Thoracic aorta endothelial cell (primary cell): ENCODE measurements around the gene TNFAIP8L3. TPM values are rescaled to one million over a fixed set of nuclear protein-coding genes. Genes with fewer than 3 reads are reported as not detected.

Experiments used
- total RNA-seq: library from RNA; depleted of rRNA; stranded (reverse); fragments of >200 nt; gene quantifications from 2 replicates; pipeline ENCODE4 v1.2.3, GENCODE V29; 2012

TNFAIP8L3 gene
- total RNA-seq: 56.0 and 60.8 TPM in 2 replicates

GRCh38 chr15:51094606-51095569 is at the start of gene TNFAIP8L3:
TSS of gene TNFAIP8L3 (minus strand) at chr15:51094906. CDS start at chr15:51094595, 311 bp downstream.

Other genes starting within 250 kb of the TNFAIP8L3 start
- gene AP4E1, start 186.2 kb downstream of the TNFAIP8L3 start, total RNA-seq: 18.1 and 20.1 TPM in 2 replicates
- not detected in 2 replicates for gene CYP19A1, start 243.7 kb upstream of the TNFAIP8L3 start, total RNA-seq
- not detected in 2 replicates for gene GLDN, start 246.7 kb upstream of the TNFAIP8L3 start, total RNA-seq